ENCODE measurements around the gene IZUMO1.

DNA sequence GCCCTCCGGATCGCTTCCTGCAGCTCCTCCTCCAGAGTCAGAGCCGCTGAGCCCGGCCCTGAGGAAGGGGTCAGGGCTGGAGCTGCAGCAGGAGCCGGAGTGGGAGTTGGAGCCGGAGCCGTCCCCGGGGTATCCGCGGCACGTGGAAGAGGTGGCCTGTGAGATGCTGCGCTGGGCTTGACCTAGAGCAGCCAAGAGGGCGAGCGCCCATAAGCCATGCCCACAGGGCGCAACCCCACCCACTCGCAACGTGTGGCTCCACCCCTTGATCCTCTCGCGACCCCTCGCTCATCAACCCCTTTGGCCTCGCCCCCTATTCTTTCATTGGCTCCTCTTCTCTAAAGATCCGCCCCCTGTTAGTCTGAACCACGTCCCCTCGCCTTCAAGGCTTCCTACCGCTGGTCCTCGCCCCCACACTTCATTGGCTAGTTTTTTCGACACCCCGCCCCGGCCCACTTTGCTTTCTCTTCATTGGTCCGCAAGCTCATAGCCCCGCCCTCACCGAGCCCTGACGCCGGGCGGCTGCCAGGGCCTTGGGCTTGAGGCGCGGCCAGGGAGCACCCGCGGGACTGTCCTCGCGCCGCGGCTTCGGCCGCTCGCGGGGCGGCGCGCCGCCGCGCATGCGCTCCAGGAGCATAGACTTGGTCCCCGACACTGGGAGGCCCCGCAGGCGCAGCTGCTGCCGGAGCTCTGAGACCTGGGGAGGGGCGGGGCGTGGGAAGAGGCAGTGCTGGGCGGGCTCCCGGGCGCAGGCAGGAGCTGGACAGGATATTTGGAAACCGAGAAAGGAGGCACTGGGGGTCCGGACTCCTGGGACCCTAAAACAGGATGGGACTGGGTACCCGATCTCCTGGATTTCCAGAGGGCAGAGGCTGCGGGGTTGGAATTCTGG is 32.6 kb downstream of the IZUMO1 start:
- TF ChIP-seq, protein P1, sequence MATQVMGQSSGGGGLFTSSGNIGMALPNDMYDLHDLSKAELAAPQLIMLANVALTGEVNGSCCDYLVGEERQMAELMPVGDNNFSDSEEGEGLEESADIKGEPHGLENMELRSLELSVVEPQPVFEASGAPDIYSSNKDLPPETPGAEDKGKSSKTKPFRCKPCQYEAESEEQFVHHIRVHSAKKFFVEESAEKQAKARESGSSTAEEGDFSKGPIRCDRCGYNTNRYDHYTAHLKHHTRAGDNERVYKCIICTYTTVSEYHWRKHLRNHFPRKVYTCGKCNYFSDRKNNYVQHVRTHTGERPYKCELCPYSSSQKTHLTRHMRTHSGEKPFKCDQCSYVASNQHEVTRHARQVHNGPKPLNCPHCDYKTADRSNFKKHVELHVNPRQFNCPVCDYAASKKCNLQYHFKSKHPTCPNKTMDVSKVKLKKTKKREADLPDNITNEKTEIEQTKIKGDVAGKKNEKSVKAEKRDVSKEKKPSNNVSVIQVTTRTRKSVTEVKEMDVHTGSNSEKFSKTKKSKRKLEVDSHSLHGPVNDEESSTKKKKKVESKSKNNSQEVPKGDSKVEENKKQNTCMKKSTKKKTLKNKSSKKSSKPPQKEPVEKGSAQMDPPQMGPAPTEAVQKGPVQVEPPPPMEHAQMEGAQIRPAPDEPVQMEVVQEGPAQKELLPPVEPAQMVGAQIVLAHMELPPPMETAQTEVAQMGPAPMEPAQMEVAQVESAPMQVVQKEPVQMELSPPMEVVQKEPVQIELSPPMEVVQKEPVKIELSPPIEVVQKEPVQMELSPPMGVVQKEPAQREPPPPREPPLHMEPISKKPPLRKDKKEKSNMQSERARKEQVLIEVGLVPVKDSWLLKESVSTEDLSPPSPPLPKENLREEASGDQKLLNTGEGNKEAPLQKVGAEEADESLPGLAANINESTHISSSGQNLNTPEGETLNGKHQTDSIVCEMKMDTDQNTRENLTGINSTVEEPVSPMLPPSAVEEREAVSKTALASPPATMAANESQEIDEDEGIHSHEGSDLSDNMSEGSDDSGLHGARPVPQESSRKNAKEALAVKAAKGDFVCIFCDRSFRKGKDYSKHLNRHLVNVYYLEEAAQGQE (IDR thresholded peaks at IDR 0.05; ENCODE audit: borderline replicate concordance), result peak; percentile 6; the same call in 1 of the 2 replicates
- TF ChIP-seq, protein P1 (CRISPR knock-in tag; IDR thresholded peaks at IDR 0.05; ENCODE audit: low read depth), result no peak
- TF ChIP-seq, protein P2, sequence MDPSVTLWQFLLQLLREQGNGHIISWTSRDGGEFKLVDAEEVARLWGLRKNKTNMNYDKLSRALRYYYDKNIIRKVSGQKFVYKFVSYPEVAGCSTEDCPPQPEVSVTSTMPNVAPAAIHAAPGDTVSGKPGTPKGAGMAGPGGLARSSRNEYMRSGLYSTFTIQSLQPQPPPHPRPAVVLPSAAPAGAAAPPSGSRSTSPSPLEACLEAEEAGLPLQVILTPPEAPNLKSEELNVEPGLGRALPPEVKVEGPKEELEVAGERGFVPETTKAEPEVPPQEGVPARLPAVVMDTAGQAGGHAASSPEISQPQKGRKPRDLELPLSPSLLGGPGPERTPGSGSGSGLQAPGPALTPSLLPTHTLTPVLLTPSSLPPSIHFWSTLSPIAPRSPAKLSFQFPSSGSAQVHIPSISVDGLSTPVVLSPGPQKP (CRISPR knock-in tag; IDR thresholded peaks at IDR 0.05), result no peak
- TF ChIP-seq ZEB2 (IDR thresholded peaks at IDR 0.05), result no peak; the same call in 1 of the 2 replicates
